EL (cell line): ENCODE results near the gene TMEM37.

ENCODE experiments used
- DNase-seq: peaks from one replicate; pipeline ENCODE4 v3.0.0-alpha.2; 2016

The TMEM37 gene

GRCh38 chr2:119419065-119419464, 12.6 kb upstream of the TMEM37 start:
- DNase-seq: peak; percentile 23

GRCh38 chr2:119419803-119420508, 11.7 kb upstream of the TMEM37 start:
- no peak for DNase-seq

GRCh38 chr2:119421304-119421703, 10.3 kb upstream of the TMEM37 start:
- DNase-seq: no peak

GRCh38 chr2:119421741-119422140, 9.9 kb upstream of the TMEM37 start:
- DNase-seq: no peak

GRCh38 chr2:119422360-119423107, 9.1 kb upstream of the TMEM37 start:
- no peak for DNase-seq

GRCh38 chr2:119423108-119423444, 8.6 kb upstream of the TMEM37 start:
- no peak for DNase-seq

GRCh38 chr2:119423811-119424210, 7.8 kb upstream of the TMEM37 start:
- DNase-seq: no peak

- no peak for DNase-seq
Observed at GRCh38 chr2:119424284-119425118, 7.2 kb upstream of the TMEM37 start.

- DNase-seq: no peak
Observed at GRCh38 chr2:119425119-119425405, 6.6 kb upstream of the TMEM37 start.

- DNase-seq: no peak
Observed at GRCh38 chr2:119425620-119426395, 5.8 kb upstream of the TMEM37 start.

GRCh38 chr2:119426396-119426675, 5.3 kb upstream of the TMEM37 start:
- no peak for DNase-seq

GRCh38 chr2:119426801-119427395, 4.8 kb upstream of the TMEM37 start:
- DNase-seq: no peak

- no peak for DNase-seq
Observed at GRCh38 chr2:119427756-119428155, 3.9 kb upstream of the TMEM37 start.

- DNase-seq: no peak
Observed at GRCh38 chr2:119428488-119429224, 3.0 kb upstream of the TMEM37 start.

GRCh38 chr2:119429225-119429981, 2.3 kb upstream of the TMEM37 start:
- no peak for DNase-seq

GRCh38 chr2:119430023-119430498, 1.6 kb upstream of the TMEM37 start:
- no peak for DNase-seq

- DNase-seq: peak; percentile 70
Observed at GRCh38 chr2:119431976-119432850, 559 bp downstream of the TMEM37 start.

- DNase-seq: no peak
Observed at GRCh38 chr2:119432851-119433522, 1.3 kb downstream of the TMEM37 start.

GRCh38 chr2:119433636-119434327, 2.1 kb downstream of the TMEM37 start:
- DNase-seq: no peak
